Measurements from ENCODE around the gene NSRP1.

NSRP1 gene

DNA sequence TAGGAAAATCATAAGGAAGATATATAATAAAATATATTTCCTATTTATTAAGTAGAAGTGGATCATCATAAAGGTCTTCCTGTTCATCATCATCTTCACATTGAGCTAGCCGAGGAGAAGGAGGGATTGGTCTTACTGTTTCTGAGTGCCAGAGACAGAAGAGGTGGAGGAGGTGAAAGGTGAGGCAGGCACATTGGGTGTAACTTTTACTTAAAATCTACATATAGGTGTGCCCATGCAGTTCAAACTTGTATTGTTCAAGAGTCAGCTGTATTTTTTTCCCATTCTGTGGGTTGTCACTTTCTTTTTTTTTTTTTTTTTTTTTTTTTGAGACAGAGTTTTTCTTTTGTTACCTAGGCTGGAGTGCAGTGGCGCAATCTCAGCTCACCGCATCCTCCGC is 34.9 kb downstream of the NSRP1 start:
- TF ChIP-seq, protein P1, sequence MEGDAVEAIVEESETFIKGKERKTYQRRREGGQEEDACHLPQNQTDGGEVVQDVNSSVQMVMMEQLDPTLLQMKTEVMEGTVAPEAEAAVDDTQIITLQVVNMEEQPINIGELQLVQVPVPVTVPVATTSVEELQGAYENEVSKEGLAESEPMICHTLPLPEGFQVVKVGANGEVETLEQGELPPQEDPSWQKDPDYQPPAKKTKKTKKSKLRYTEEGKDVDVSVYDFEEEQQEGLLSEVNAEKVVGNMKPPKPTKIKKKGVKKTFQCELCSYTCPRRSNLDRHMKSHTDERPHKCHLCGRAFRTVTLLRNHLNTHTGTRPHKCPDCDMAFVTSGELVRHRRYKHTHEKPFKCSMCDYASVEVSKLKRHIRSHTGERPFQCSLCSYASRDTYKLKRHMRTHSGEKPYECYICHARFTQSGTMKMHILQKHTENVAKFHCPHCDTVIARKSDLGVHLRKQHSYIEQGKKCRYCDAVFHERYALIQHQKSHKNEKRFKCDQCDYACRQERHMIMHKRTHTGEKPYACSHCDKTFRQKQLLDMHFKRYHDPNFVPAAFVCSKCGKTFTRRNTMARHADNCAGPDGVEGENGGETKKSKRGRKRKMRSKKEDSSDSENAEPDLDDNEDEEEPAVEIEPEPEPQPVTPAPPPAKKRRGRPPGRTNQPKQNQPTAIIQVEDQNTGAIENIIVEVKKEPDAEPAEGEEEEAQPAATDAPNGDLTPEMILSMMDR (IDR thresholded peaks at IDR 0.05; ENCODE audit: low read depth, low read length) = no peak
- H3K4me3 ChIP-seq (ENCODE audit: low read depth, low read length) = no peak overlapping the region

DNA sequence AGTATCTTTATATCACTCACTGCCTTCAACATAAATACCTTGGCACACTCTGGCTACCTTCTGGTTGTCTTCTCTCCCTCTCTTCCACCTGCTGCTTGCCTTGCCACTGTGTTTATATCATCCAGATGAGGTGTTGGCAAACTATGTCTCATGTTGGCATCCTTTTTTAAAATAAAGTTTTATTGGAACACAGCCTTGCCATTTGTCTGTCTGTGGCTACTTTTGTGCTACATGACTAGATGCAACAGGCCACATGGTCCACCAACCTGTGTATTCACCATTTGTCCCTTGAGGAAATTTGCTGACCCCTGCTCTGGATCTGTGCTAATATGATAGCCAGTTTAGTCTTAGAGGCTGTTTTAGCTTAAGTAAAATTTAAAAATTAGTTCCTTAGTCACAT is 36.8 kb downstream of the NSRP1 start:
- TF ChIP-seq, protein P1 (IDR thresholded peaks at IDR 0.05; ENCODE audit: low read depth, low read length) = no peak
- no peak overlapping the region for H3K4me3 ChIP-seq (ENCODE audit: low read depth, low read length)

DNA sequence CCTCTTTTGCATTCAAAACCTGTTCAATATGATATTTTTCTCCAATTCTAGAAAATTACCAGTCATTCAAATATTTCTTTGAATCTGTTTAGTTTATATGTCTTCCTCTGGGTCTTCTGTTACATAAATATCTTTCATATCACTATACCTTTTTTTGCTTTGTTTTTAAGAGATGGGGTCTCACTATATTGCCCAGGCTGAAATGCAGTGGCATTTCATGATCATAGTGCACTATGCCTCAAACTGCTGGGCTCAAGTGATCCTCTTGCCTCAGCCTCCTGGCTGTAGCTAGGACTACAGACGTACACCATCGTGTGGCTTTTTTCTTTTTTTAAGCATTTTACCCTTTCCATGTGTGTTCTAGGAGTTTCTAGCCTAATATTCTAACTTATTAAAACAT is 38.8 kb downstream of the NSRP1 start:
- H3K4me3 ChIP-seq (ENCODE audit: low read depth, low read length) = no peak overlapping the region
- TF ChIP-seq, protein P1 (IDR thresholded peaks at IDR 0.05; ENCODE audit: low read depth, low read length) = no peak

DNA sequence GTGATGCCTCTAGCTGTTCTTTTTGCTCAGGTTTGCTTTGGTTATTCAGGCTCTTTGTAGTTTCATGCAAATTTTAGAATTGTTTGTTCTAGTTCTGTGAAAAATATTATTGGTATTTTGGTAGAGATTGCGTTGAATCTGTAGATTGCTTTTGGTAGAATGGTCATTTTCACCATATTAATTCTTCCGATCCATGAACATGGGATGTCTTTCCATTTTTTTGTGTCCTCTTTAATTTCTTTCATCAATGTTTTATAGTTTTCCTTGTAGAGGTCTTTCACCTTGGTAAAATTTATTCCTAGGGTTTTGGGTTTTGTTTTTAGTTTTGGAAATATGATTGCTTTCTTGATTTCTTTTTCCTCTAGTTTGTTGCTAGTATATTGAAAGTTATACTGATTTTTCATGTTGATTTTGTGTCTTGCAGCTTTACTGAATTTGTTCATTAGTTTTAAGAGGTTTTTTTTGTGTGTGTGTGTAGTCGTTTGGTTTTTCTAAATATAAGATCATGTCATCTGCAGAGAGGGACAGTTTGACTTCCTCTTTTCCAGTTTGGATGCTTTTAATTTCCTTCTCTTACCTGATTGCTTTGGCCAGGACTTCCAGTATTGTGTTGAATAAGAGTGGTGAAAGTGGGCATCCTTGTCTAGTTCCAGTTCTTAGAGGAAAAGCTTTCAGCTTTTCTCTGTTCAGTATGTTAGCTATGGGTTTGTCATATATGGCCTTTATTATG is 42.4 kb downstream of the NSRP1 start:
- TF ChIP-seq, protein P1 (IDR thresholded peaks at IDR 0.05; ENCODE audit: low read depth, low read length) = no peak
- no peak overlapping the region for H3K4me3 ChIP-seq (ENCODE audit: low read depth, low read length)

DNA sequence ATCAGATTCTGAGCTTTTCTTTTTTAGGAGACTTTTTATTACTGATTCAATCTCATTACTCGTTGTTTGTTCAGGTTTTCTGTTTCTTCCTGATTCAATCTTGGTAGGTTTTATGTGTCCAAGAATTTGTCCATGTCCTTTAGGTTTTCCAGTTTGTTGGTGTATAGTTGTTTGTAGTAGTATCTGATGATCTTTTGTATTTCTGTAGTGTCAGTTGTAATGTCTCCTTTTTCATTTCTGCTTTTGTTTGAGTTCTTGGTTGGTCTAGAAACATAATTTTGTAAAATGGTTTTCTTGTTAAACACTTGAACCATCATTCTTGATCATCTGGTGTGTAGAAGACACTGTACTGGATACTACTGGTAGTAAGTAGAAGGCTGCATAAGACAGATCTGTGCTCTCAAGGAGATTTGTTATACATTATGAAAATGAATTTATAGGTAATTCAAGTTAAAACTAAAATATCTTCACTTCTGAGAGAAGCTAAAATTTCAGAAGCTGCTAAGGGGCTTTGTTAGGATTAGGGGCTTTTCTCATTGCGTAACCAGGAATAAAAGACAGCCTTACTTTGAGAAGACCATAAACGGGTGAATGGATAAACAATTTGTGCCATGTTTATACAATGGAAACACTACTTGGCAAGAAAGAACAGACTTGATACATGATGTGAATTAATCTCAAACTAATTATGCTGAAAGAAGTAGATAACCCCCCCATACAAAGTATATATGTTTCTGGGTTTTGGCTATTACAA is 44.0 kb downstream of the NSRP1 start:
- no peak overlapping the region for H3K4me3 ChIP-seq (ENCODE audit: low read depth, low read length)
- TF ChIP-seq, protein P1 (IDR thresholded peaks at IDR 0.05; ENCODE audit: low read depth, low read length) = no peak

DNA sequence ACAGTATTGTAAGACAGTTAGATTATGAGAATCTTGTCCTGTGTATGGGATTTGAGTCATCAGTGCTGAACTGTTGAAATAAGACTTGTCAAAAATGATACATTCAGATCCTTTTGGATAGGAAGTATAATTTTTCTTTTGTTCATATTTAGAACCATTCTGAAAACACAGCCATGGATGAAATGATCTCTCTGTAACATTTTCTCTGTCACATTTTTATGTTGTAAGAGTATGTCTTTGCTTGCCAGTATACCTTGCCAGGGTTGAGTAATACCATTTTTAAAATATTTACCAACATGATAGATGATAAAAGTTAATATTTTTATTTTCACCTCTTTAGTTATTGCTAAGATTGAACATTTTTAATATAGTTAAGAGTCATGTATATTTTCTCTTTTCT is 45.0 kb downstream of the NSRP1 start:
- no peak overlapping the region for H3K4me3 ChIP-seq (ENCODE audit: low read depth, low read length)
- TF ChIP-seq, protein P1 (IDR thresholded peaks at IDR 0.05; ENCODE audit: low read depth, low read length) = no peak

DNA sequence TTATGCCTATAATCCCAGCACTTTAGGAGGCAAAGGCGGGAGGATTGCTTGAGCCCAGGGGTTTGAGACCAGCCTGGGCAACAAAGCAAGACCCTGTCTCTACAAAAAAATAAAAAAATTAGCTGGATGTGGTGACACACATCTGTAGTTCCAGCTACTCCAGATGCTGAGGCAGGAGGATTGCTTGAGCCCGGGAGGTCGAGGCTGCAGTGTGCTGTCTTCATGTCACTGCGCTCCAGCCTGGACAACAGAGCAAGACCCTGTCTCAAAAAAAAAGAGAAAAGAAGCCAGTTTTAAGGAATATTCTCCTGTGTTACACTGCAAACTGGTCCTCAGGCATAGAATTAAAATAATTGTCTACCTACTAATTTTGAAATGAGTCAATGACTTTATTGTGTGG is 47.9 kb downstream of the NSRP1 start:
- TF ChIP-seq, protein P1 (IDR thresholded peaks at IDR 0.05; ENCODE audit: low read depth, low read length) = no peak
- H3K4me3 ChIP-seq (ENCODE audit: low read depth, low read length) = no peak overlapping the region
